GM18870 (cell line): Measurements from ENCODE around the gene TAOK1.

ENCODE experiments used
- ATAC-seq: cut with Tn5 transposase; IDR thresholded peaks from one replicate; pipeline ENCODE4 v1.9.1; 2021; ENCODE audit warnings: moderate library complexity; ENCODE audit not compliant: unreplicated experiment

Gene TAOK1

GRCh38 chr17:29592850-29593551 is 202.8 kb downstream of the TAOK1 start, which contains the start of gene ANKRD13B:
ANKRD13B (plus strand) TSS chr17:29593132; CDS start chr17:29593622, 490 bp downstream.
- ATAC-seq: no peak

- ATAC-seq: no peak
These were observed 203.7 kb downstream of the TAOK1 start for GRCh38 chr17:29593591-29594518.

- no peak for ATAC-seq
These were observed 204.4 kb downstream of the TAOK1 start for GRCh38 chr17:29594519-29595090.

GRCh38 chr17:29595107-29595942 is 205.2 kb downstream of the TAOK1 start:
- ATAC-seq: no peak

- no peak for ATAC-seq
These were observed 206.0 kb downstream of the TAOK1 start for GRCh38 chr17:29595943-29596774.

GRCh38 chr17:29596811-29597210 is 206.6 kb downstream of the TAOK1 start:
- ATAC-seq: no peak

GRCh38 chr17:29597361-29598172 is 207.4 kb downstream of the TAOK1 start:
- ATAC-seq: no peak
